H54 (cell line): ENCODE results near the gene LYL1.

Experiments
- DNase-seq: peaks from one replicate; pipeline ENCODE4 v3.0.0; 2011; ENCODE audit warnings: low spot score, mixed read lengths; ENCODE audit not compliant: insufficient read length
- FAIRE-seq: peaks from 3 replicates; lab custom pipeline; 2011; peaks lifted over from hg19 to GRCh38; lab: Jason Lieb, UNC
- POLR2A ChIP-seq: IDR thresholded peaks from 2 replicates; pipeline ENCODE4 v1.6.1; 2011; ENCODE audit warnings: low read depth, mild to moderate bottlenecking, low read length

LYL1 gene

GRCh38 chr19:13051557-13052165 is 51.0 kb downstream of the LYL1 start:
- FAIRE-seq (no peak), DNase-seq (no peak)
- no peak for TF ChIP-seq POLR2A

DNA sequence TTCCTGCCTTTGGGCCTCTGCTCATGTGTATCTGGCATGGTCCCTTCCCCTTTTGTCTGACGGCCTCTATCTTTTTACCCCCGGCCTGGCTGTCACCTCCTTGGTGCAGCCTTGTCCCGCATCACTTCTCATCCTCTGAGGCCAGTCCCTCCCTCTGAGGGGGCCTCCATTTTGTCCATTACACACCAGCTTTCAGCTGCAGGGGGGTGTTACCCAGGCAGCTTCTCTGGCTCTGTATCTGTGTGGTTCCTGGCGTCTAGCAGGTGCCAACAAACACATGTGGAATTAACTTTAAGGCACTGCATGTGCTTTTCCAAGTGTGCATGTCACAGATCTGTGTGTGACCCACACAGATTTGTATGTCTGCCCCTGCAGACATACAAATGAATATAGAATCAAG is 52.4 kb downstream of the LYL1 start:
- DNase-seq (no peak), FAIRE-seq (no peak)
- no peak for TF ChIP-seq POLR2A
